Thoracic aorta (tissue), 2 donors: ENCODE measurements around the gene CHRNG. TPM values are rescaled to one million over a fixed set of nuclear protein-coding genes. Genes with fewer than 3 reads are reported as not detected.

Source experiments
- ATAC-seq: fragments of 150-250 bp; one replicate; pipeline ENCODE4 v1.8.0; 2017; ENCODE audit warnings: low read depth; ENCODE audit not compliant: insufficient number of reproducible peaks, low FRiP score
- DNase-seq: peaks from one replicate; pipeline ENCODE4 v3.0.0-alpha.2; 2020; ENCODE audit warnings: low spot score
- H3K27ac ChIP-seq, 2 donors: fragments of 200-600 bp; sonication (generic); 1 replicate in 1 of 2; 2 replicates in 1 of 2; pipeline ENCODE4 v1.5.1; 2016; ENCODE audit warnings: mild to moderate bottlenecking in 2 of 2, moderate library complexity in 2 of 2
- H3K27me3 ChIP-seq: fragments of 200-600 bp; sonication (generic); replicated peaks from 2 replicates; pipeline ENCODE4 v1.6.0; 2016; ENCODE audit warnings: mild to moderate bottlenecking; ENCODE audit not compliant: insufficient read depth
- H3K36me3 ChIP-seq: fragments of 200-600 bp; sonication (generic); one replicate; pipeline ENCODE4 v1.5.1; 2016
- H3K4me1 ChIP-seq, 2 donors: fragments of 200-600 bp; sonication (generic); 1 replicate in 1 of 2; 2 replicates in 1 of 2; pipeline versions ENCODE4 v1.5.1 to v1.6.0; 2016; ENCODE audit warnings: low read depth in 2 of 2, mild to moderate bottlenecking in 1 of 2; ENCODE audit not compliant: control insufficient read depth in 1 of 2
- H3K4me3 ChIP-seq: fragments of 200-600 bp; sonication (generic); 2 replicates; pipeline ENCODE4 v1.5.1; 2016; ENCODE audit warnings: mild to moderate bottlenecking
- H3K9me3 ChIP-seq: fragments of 200-600 bp; sonication (generic); 2 replicates; pipeline ENCODE4 v1.5.1; 2016
- total RNA-seq, 2 donors: library from RNA; depleted of rRNA; stranded (reverse); fragments of >200 nt; gene quantifications; one replicate each; pipeline versions ENCODE4 v1.1.0 to v1.2.3, GENCODE V29; 2016
- TF ChIP-seq, protein P1 (sequence below): fragments of 200-600 bp; sonication (generic); IDR thresholded peaks from one replicate; pipeline ENCODE4 v1.5.1; 2019; ENCODE audit warnings: antibody characterized with exemption

The CHRNG gene
- total RNA-seq, 2 donors from 2014 or later = not detected

DNA sequence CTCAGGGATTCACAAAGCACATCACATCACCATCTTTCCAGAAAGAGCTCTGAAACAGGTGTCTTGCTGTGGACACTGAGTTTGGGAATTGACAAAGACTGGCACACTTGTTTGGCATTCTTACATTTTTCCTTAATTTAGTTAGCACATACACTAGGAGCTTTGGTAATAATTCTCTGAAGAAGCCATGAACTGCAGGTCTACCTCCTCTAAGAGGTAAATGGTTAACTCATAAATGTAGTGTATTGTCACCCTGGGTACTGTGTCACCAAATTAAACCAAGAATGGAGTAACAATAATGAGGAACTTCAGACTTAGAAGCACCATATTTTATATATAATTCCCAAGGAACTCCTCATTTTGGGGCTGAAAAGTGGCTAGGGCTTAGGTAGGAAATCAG is 33.5 kb downstream of the CHRNG start:
- Histone ChIP-seq H3K36me3 (peaks cover 48% of the 10 kb centered on the region), H3K4me1 (no peaks in the 10 kb centered on the region)
- no peak for ATAC-seq

DNA sequence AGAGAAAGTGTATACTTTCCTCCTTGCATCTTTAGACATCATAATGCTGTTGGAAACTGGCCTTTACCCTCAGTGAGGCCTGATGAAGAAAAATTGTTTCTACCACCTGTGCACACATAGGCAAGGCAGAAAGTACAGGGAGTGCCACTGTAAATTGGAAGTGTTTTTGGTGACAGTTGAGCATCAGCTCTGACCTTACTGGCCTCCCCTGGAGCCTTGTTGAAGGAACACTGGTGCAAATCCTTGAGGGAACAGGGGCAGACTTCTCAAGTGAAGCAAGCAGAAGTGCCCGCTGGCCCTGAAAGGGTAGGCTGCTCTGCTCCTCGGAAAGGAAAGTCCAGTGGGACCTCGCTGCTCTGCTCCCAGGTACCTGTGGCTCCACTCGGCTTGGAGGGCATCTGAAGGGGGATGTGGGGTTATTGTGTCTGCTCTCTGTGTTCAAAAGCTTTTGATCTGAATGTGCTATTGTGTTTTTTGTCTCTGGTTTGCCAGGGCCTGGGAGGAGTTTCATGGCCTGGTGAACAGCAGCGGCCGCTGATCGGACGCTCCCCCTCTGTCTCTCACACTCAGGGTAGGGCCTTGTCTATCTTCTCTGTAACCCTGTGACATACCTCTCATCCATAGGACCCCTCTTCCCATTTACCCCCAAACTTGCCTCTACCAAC is 34.4 kb downstream of the CHRNG start:
- ATAC-seq (no peak), DNase-seq (no peak)
- H3K27me3 ChIP-seq = no peaks in the 10 kb centered on the region
- TF ChIP-seq, protein P1, sequence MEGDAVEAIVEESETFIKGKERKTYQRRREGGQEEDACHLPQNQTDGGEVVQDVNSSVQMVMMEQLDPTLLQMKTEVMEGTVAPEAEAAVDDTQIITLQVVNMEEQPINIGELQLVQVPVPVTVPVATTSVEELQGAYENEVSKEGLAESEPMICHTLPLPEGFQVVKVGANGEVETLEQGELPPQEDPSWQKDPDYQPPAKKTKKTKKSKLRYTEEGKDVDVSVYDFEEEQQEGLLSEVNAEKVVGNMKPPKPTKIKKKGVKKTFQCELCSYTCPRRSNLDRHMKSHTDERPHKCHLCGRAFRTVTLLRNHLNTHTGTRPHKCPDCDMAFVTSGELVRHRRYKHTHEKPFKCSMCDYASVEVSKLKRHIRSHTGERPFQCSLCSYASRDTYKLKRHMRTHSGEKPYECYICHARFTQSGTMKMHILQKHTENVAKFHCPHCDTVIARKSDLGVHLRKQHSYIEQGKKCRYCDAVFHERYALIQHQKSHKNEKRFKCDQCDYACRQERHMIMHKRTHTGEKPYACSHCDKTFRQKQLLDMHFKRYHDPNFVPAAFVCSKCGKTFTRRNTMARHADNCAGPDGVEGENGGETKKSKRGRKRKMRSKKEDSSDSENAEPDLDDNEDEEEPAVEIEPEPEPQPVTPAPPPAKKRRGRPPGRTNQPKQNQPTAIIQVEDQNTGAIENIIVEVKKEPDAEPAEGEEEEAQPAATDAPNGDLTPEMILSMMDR = no peak
- H3K4me3 ChIP-seq = no peak overlapping the region
- H3K9me3 ChIP-seq = no peaks in the 10 kb centered on the region
- H3K4me1 ChIP-seq = no peaks in the 10 kb centered on the region
- H3K27ac ChIP-seq = no peak overlapping the region
- peaks cover 42% of the 10 kb centered on the region for H3K36me3 ChIP-seq

More for the DNA sequence above, 33.5 kb downstream of the CHRNG start:
- H3K9me3 ChIP-seq = no peaks in the 10 kb centered on the region
- no peaks in the 10 kb centered on the region for H3K27me3 ChIP-seq
- H3K4me3 ChIP-seq = no peak overlapping the region
- no peak for DNase-seq
- TF ChIP-seq, protein P1 = no peak
- H3K27ac ChIP-seq = no peak overlapping the region

DNA sequence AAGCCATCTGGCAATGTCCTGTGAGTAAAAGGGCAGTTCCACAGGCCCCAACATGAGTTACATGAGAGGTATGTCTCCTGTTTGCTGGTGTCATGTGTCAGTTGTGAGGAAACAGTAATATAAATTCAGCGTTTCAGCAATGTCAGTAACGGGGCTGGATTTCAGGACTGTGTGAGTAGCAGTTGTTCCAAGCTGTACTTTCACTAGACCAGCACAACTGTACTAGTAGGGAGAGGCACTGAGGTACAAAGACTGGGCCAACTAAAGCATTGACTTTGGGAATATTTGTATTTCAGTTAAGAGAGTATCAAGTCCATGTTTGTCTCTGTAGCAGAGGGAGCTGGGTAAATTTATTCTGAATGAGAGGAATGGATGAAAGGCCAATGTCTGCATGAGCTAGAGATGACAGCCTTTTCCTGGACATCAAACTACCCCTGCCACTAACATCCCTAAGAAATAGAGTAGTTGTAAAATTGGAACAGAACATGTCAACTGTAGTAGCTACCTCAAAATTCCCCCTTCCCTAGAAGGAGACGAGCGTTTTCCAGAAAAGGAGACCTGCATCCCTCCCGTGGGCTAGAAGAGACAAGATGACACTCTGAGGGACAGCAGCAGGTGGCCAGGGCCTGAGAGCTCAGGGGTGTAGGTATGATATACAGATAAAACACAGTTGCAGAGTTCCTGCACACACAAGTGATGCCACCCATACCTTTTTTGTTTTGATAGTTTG is 35.3 kb downstream of the CHRNG start:
- Histone ChIP-seq H3K27me3 (no peaks in the 10 kb centered on the region), H3K4me1 (no peaks in the 10 kb centered on the region), H3K36me3 (peaks cover 33% of the 10 kb centered on the region), H3K27ac (no peak overlapping the region), H3K4me3 (no peak overlapping the region), H3K9me3 (no peaks in the 10 kb centered on the region)
- DNase-seq = no peak
- ATAC-seq = no peak
- TF ChIP-seq, protein P1 = no peak

DNA sequence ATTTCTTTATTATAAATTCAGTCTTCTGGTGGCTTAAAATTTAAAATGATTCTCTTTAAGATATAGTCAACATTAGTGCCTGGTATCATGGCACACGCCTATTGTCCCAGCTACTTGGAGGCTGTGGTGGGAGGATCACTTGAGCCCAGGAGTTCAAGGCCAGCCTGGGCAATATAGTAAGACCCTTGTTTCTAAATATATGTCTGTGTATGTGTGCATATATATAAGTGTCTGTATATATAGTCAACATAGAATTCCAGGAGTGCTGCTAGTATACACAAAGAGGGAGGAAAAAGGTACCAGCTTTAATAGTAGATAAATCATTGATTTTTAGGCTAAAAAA is 35.9 kb downstream of the CHRNG start:
- H3K36me3 ChIP-seq = peaks cover 30% of the 10 kb centered on the region
- ATAC-seq (no peak), DNase-seq (no peak)
- H3K4me1 ChIP-seq = no peaks in the 10 kb centered on the region
- no peaks in the 10 kb centered on the region for H3K27me3 ChIP-seq
- no peak overlapping the region for H3K27ac ChIP-seq
- no peak overlapping the region for H3K4me3 ChIP-seq
- TF ChIP-seq, protein P1 = no peak
- H3K9me3 ChIP-seq = no peaks in the 10 kb centered on the region

DNA sequence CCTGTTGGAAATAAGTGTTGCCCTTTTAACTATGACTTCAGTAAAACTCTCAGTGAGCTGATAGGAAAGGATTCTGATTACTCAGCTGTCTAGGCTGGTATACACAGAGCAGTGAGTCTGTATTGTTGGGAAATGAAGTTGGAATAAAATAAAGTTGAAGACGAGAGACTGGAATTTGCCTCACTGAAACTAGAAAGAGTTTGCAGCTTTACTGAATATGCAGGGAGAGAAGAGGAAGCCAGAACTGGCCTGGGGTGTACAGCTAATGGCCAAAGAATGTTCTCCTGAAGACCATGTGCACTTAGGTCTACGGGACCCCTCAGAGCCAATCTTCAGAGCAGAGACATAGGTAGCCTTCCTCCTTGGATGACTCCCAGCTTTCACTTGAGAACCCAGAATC is 37.5 kb downstream of the CHRNG start:
- no peak overlapping the region for H3K4me3 ChIP-seq
- peaks cover 29% of the 10 kb centered on the region for H3K36me3 ChIP-seq
- H3K27me3 ChIP-seq = no peaks in the 10 kb centered on the region
- H3K9me3 ChIP-seq = no peaks in the 10 kb centered on the region
- no peak for ATAC-seq
- TF ChIP-seq, protein P1 = no peak
- H3K4me1 ChIP-seq = no peaks in the 10 kb centered on the region
- H3K27ac ChIP-seq = no peak overlapping the region
- DNase-seq = no peak
